NOMO-1 (cell line): ENCODE measurements around the gene UGT1A3.

ENCODE experiments used
- DNase-seq, 2 experiments: peaks; one replicate each; lab custom pipeline; 2025; ENCODE audit not compliant: unreplicated experiment in 2 of 2; lab: John Stamatoyannopoulos, UW

The UGT1A3 gene

DNA sequence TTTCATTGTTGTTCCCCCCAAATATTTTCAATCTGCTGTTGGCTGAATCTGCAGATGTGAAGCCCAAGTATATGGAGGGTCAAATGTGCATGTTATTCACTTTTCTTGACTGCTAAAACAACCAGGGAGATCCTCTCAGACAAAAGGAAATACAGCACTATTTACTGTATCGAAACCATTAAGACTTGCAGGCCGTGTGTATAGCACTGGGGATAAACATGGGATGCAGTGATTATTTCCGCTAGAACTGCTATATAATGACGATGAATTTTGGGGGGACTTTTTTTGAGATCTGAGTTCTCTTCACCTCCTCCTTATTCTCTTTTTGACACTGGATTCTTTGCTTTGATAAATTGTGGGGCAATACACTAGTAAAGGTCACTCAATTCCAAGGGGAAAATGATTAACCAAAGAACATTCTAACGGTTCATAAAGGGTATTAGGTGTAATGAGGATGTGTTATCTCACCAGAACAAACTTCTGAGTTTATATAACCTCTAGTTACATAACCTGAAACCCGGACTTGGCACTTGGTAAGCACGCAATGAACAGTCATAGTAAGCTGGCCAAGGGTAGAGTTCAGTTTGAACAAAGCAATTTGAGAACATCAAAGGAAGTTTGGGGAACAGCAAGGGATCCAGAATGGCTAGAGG lies 27.7 kb downstream of the UGT1A3 start:
- DNase-seq: no peak

DNA sequence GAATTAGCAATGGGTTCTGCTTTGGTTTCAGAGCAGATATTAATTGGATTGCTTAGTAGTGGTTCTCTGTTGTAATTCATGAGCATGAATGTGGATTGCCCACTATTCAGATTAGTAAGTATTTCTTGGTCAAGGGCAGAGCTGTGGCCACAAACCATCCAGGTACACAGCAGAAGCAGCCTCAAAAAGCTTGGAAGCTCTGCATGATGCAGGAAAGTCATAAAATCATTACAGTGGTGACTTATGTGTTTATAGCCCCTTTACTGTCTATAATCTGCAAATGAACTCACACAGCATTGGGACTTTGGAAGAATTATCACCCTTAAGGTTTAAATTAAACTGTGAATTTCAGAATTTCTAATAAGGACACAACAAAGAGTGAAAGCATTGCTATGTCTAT lies 29.3 kb downstream of the UGT1A3 start:
- DNase-seq: no peak

DNA sequence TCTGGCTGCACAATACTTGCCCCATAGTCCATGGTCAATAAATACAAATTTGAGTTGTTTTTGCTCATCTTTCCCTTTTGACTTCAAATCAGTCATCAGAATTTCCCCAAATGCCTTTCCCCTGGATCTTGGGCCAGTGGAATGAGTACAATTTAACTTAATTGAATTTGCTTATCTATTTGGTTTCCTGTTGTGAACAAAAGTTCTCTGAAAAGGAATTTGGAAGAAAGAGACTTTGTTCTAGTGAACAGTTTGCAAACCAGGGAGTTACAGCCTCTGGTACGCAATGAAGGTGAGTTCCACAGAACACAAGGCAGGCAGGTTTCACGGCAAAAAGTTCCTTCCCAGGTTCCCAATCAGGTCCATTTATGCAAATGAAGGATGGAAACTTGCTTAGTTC lies 30.0 kb downstream of the UGT1A3 start:
- no peak for DNase-seq

DNA sequence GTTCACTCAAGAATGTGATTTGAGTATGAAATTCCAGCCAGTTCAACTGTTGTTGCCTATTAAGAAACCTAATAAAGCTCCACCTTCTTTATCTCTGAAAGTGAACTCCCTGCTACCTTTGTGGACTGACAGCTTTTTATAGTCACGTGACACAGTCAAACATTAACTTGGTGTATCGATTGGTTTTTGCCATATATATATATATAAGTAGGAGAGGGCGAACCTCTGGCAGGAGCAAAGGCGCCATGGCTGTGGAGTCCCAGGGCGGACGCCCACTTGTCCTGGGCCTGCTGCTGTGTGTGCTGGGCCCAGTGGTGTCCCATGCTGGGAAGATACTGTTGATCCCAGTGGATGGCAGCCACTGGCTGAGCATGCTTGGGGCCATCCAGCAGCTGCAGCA lies 31.2 kb downstream of the UGT1A3 start, which contains the start of gene UGT1A1:
Gene UGT1A1 (plus strand): TSS at position 228 of the 400 bp plus-strand sequence. CDS start 18 bp downstream, at position 246.
- DNase-seq: no peak

DNA sequence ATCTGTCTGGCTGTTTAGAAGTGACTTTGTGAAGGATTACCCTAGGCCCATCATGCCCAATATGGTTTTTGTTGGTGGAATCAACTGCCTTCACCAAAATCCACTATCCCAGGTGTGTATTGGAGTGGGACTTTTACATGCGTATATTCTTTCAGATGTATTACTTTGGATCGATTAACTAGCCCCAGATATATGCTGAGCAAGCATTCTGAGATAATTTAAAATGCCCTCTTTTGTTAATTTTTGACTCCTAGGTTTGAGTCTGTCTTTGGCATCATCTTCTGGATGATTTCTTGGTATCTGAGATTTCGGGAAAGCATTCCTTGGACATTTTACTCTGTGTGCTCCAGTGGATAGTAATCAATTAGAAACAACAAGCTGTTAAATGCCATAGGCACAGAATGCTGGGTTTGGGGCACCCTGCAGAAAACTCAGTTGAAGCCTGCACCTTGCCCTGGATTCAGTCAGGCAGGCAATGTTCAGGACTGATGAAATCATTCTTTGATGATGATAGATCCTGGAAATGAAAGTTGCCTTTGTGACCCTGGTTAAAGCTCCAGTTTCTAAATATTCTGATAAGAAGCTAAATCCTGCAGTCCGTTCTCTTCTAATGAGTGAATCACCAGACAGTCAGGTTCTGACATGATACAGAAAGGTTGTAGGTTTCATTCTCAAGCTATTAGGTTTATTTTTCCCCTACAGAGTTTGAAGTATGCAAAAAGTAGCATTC lies 32.4 kb downstream of the UGT1A3 start:
- DNase-seq: no peak

DNA sequence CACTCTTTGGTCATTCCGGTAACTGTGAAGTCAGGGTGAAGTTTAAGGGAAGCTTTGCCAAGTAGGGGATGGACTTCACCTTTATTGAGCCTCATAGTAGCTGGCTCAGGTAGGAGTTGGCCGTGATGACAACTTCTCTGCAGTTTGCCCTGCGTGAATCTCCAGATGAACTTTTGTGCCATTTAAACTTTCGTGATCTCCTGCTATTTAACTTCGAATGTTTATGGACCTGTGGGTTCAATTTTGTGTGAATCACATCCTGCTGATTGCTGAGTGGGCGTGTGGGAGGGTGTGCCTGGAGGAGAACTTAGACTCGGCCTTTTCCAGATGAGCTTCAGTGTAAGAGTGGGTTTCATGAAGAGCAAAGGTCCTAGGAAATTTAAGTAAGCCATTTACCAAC lies 35.4 kb downstream of the UGT1A3 start:
- no peak for DNase-seq

DNA sequence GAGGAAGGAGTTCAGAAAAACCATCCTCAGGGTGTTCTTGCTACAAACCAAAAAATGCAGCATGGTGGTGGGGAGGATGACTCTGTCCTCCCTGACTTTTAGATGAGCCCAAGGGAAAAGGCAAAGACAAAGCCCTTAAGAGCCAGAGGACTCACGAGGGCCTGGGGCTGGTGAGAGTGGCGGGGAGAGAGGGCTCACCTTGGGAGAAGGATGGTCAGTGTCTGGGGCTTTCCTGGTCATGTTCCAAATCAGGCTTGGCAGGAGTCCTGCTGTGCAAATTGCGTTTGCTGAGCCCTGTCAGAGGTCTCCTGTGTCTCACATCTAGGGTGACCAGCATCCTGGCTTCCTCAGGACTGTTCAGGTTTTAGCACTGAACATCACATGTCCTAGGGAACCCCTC lies 35.9 kb downstream of the UGT1A3 start:
- DNase-seq: no peak

DNA sequence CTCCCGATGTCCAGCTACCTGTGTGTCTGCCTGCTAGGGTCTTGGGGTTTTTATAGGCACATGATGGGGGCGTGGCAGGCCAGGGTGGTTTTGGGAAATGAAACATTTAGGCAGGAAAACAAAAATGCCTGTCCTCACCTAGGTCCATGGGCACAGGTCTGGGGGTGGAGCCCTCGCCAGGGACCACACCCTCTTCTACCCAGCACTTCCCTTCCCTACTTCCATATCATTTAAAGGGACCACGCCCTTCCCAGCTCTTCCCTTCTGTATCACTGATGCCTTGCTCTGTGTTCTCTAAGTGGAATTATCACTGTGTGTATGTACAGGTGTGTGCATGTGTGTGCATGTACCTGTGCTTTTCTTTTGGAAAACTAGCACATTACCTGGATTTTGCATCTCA lies 37.6 kb downstream of the UGT1A3 start:
- no peak for DNase-seq

DNA sequence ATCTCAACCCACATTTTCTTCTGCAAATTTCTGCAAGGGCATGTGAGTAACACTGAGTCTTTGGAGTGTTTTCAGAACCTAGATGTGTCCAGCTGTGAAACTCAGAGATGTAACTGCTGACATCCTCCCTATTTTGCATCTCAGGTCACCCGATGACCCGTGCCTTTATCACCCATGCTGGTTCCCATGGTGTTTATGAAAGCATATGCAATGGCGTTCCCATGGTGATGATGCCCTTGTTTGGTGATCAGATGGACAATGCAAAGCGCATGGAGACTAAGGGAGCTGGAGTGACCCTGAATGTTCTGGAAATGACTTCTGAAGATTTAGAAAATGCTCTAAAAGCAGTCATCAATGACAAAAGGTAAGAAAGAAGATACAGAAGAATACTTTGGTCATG lies 39.2 kb downstream of the UGT1A3 start:
- no peak for DNase-seq

DNA sequence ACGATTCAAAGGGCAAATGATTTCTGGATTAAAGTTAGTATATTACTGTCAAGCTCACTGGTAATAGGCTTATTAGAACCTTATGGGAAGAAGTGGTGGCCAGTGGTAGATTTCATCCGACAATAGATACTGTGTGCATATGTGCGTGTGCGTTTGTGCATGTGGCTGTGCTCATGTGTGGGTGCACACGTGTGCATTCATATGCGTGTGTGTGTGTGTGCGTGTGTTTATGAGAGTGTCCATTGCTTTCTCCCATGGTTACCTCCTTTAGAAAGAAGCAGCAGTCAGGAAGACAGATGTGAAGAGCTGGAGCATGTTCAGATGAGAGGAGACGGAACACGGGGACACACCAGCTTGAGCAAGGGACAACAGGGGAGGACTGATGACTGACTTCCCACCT lies 40.4 kb downstream of the UGT1A3 start:
- no peak for DNase-seq

DNA sequence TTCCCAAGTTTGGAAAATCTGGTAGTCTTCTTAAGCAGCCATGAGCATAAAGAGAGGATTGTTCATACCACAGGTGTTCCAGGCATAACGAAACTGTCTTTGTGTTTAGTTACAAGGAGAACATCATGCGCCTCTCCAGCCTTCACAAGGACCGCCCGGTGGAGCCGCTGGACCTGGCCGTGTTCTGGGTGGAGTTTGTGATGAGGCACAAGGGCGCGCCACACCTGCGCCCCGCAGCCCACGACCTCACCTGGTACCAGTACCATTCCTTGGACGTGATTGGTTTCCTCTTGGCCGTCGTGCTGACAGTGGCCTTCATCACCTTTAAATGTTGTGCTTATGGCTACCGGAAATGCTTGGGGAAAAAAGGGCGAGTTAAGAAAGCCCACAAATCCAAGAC lies 43.3 kb downstream of the UGT1A3 start:
- DNase-seq: no peak

DNA sequence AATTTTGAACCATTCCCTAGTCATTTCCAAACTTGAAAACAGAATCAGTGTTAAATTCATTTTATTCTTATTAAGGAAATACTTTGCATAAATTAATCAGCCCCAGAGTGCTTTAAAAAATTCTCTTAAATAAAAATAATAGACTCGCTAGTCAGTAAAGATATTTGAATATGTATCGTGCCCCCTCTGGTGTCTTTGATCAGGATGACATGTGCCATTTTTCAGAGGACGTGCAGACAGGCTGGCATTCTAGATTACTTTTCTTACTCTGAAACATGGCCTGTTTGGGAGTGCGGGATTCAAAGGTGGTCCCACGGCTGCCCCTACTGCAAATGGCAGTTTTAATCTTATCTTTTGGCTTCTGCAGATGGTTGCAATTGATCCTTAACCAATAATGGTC lies 43.7 kb downstream of the UGT1A3 start:
- DNase-seq: no peak

DNA sequence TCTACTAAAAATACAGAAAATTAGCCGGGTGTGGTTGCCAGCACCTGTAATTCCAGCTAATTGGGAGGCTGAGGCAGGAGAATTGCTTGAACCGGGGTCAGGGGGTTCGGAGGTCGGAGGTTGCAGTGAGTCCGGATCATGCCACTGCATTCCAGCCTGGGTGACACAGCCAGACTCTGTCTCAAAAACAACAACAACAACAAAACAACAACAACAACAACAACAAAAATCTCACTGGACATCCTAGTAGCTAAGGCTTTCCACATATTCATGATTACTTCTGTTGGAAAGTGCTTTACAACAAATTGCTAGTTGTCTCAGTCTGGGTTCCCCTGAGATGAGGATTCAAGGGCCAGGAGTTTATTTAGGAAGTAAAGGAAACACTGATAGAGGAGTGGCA lies 45.0 kb downstream of the UGT1A3 start:
- DNase-seq: no peak

DNA sequence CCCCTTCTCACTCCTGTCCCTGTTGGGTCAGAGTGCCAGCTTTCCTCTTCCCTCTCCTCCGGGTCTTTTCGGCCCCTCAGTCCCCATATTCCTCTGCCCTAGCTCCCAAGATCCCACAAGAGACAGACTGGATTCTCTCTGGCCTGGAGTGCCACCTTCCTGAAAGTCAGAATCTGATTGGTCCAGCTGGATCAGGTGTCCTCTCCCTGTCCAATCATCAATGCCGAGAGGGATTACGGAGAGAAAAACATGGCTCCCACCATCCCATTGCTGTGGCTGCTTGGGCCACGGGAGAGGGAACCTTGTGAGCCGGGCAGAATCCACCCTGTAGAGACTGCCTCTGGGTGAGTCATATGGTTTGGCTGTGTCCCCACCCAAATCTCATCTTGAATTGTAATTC lies 46.6 kb downstream of the UGT1A3 start:
- no peak for DNase-seq

DNA sequence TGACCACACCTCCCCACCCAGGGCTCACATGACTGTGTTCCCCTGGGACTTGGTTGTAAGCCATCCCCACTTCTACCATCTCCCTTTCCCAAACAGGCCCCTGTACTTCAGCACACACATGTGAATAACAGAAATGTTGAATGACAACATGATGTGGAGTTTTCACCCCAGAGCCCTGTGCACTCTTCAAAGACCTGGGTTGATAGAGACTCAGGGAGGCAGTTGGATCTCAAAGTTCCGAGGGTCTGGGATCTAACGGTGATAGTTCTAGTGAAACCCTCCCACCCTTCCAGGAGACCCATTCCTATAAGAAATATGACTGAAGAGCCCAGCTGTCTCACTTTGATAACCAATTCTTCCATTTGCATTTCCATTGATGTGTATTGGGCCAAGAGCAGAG lies 49.2 kb downstream of the UGT1A3 start, which contains the start of gene MROH2A:
Gene MROH2A (plus strand): TSS at position 301 of the 400 bp plus-strand sequence. CDS start 1,029 bp downstream, outside the sequence.
- no peak for DNase-seq

DNA sequence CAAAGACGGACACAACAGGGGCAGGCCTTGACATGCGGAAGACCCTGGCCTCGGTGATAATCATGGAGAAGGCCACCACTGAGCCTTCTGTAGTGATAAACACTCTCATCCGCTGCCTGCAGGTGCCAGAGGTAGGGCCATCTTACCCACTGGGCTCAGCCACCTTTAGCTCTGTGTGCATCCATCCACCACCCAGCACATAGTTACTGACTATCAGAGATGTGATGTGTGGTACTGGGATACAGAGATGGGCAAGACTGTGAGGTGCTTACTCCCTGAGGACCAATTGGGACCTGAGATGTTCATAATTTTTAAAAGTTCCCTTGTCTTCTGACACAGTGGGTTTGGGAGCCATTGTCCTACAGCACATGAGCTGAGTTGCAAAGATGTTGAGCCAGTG lies 50.9 kb downstream of the UGT1A3 start:
- DNase-seq: no peak

DNA sequence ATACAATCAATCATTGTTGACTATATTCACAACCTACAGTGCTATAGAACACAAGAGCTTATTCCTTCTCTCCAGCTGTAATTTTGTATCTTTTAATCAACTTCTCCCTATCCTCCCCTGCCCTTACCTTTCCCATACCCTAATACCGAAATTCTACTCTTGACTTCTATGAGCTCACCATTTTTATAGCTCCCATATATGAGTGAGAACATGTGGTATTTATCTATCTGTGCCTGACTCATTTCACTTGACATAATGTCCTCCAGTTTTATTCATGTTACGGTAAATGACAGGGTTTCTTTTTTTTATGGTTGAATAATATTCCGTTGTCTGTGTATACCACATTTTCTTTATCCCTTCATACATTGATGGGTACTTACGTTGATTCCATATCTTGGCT lies 51.9 kb downstream of the UGT1A3 start:
- no peak for DNase-seq

DNA sequence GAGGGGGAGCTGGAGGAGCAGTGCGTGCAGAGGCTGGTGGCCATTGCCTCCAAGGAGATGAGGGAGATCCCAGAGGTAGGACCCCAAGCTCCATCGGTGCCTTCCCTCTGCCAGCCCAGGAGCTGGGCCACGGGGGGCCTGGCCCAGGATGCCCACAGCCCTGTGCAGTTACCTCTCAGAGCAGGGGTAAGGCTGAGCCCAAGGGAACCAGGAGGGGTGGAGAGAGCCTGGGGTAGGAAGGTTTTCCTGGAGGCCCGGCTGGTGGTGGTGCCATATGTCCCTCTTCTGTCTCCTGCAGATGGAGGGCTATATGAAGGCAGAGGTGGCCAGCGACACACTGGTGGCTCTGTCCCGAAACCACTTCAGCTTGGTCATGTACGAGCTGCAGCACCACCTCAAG lies 60.7 kb downstream of the UGT1A3 start:
- no peak for DNase-seq

DNA sequence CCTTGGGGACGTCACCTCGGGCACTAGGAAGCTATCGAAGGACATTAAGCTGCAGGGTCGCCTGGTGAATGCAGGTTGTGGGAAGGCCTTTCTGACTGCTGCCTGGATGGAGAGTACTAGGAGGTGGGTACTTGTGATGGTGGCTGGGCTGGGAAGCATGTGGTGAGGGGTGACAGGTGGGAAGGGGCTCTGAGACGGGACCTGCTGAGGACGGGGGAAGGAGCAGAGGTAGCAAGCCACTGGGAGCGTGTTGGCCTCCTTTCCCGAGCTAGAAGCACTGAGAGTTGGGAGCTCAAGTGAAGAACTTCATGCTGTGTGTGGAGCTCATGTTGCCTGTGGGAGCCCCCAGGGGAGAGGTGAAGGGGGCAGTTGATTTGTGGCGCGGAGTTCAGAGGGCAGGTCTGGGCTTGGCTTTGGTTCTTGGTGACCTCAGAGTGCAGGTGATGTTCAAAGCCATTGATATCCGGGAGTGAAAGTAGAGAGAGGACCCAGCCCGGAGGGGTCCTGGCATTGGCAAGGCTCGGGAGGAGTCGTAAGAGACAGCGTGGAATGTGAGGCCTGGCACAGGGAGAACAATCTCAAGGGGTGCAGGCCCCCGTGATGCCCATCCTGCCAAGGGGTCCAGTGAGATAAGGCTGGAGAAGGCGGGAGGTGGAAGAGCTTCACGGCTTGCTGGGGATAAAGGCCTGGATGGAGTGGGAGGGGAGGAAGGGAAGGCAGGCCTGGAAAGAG lies 62.5 kb downstream of the UGT1A3 start:
- DNase-seq: no peak

DNA sequence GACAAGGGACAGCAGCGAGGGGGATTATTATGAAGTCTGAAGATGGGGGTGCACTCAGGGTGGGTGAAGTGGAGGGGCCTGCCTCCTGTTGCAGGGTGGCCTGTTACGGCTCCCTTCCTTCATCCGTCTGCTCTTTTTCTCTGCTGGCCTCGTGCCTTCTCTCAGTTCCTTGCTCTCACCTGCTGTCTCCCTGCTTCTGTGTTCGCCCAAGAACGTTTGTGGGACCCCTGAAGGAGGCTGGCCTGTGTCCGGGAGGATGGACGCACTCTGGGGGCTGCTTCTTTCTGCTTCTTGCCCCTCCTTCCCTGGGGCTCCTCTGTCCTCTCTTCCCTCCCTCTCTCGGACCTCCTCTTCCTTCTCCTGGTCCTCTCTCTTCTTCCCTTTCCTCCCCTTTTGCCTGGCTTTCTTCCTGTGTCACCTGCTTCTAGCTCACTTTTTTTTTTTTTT lies 63.1 kb downstream of the UGT1A3 start:
- DNase-seq: no peak

DNA sequence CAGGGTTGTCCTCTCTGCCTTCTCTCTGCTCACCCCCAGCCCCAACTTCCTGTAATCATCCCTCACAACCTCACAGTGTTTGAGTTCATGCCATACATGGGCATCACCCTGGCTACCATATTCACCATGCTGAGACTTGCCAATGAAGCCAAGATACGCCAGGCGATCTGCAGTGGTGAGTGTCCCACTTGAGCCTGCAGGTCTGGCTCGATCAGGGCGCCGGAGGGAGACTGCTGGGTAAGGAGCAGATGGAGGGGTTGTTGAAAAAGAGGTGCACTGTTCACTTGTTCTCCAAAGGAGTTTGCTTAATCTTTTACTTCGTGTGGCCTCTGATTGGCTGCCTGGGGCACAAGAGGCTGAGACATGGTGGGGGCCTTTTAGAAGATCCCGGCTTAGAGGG lies 63.9 kb downstream of the UGT1A3 start:
- no peak for DNase-seq
